ENCODE results near the gene IP6K1.
"Not testable (repeated sequence)": the region's sequence is repeated elsewhere in the genome, so short reads cannot be mapped to it uniquely, and the experiment has no call there.

Gene IP6K1

DNA sequence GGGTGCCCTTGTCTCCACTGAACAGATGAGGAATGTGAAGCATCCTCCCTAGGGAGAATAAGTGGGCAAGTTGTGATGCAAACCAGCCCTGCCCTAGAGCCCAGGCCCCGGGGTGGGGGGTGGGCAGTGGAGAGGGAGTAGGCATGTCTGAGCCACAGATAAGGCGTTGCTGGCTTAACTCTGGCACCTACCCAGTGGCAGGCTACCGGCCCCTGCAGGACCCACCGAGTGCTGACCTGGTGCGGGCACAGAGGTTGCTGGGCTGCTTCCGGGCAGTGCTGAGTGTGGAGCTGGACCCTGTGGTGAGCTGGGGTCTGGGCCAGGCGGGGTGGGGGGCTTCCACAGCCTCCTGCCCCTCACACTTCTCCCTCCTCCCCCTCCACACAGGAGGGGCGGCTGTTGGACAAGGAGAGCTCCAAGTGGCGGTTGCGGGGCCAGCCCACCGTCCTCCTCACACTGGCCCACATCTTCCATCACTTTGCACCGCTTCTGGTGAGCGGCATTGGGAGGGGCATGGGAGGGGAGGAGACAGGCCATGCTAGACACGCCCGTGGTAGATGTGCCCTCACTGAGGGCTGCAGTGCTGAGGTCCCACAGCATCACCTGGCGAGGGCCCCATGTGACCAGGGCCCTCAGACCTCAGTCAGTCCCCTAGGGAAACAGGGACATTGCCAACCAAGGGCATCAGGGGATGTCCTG lies 86.9 kb downstream of the IP6K1 start:
- Histone ChIP-seq H3K36me3 (ENCODE audit: insufficient read depth, low read length) (no peaks in the 10 kb centered on the region), H3K4me3 (ENCODE audit: low read depth, low read length) (no peak overlapping the region), H3K4me1 (ENCODE audit: control insufficient read depth, insufficient read depth, low read length, unreplicated experiment) (peaks cover 9% of the 10 kb centered on the region), H3K27me3 (ENCODE audit: insufficient read depth, low read length) (no peaks in the 10 kb centered on the region), H3K27ac (ENCODE audit: low read depth, low read length) (no peak overlapping the region), H2AFZ (ENCODE audit: low read length, unreplicated experiment) (no peak overlapping the region), H3K79me2 (ENCODE audit: control insufficient read depth, insufficient read depth, low read length, unreplicated experiment) (no peaks in the 10 kb centered on the region)

DNA sequence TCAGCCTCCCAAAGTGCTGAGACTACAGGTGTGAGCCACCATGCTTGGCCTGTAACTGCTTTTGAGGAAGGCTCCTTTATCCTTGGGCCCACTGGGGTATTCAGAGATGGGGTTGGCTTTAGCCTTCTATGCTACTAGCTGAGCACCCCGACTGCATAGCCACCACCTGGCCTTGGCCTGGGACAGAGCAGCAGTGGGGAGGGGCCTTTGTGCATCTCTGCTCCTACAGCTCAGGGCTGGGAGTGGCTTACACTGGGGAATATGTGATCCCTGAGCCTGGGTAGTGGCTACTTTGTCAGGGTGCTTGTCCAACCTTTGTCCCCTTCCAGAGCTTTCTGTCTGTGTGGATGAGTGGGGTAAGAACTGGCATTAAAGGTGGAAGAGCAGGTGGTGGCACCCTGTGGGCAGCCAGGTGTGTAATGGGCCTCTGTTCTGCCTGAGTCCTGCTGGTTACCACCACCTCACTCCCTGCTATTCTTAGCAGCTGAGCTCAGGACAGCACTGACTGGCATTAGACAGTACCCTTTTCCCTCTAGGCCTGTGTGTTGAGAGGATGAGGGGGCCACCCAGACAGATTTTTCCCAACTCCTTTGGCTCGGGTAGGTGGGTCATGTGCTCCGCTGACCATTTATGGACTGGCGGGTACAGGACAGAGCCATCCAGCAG lies 90.9 kb downstream of the IP6K1 start:
- not testable (repeated sequence) for H3K27ac ChIP-seq (ENCODE audit: low read depth, low read length); H2AFZ ChIP-seq (ENCODE audit: low read length, unreplicated experiment)

DNA sequence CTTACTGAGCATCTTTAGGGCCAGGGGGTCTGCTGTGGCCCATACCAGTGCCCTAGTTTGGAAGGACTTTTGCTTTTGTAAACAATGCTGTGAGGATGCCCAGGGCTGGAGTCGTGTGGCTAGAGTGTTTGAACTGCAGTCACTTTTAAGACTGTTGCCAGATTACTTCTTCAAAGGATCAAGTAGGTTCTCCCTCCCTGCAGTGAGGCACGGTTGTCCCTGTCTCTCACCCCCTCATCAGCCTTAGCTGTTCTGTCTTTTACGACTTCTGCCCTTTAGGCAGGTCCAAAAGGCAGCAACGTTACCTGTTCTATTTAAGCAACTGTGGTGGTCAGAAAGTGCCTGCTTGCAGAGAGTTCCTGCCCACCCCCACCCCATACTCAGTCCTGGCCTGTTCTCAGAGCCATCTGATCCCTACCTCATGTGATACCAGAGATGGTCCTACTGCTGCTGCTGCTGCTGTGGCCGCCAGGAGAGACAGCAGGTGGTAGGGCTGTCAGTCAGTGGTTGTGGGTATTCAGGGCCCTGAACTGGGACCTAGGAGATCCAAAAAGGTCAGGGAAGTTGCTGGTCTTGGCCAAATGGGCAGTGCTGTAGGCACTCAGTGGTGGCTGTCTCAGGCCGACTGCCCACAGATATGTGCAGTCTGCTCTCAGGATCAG lies 91.8 kb downstream of the IP6K1 start:
- not testable (repeated sequence) for H3K4me3 ChIP-seq (ENCODE audit: low read depth, low read length); H2AFZ ChIP-seq (ENCODE audit: low read length, unreplicated experiment); H3K79me2 ChIP-seq (ENCODE audit: control insufficient read depth, insufficient read depth, low read length, unreplicated experiment); H3K4me1 ChIP-seq (ENCODE audit: control insufficient read depth, insufficient read depth, low read length, unreplicated experiment); H3K36me3 ChIP-seq (ENCODE audit: insufficient read depth, low read length); H3K27me3 ChIP-seq (ENCODE audit: insufficient read depth, low read length); H3K27ac ChIP-seq (ENCODE audit: low read depth, low read length)

More for the DNA sequence above, 90.9 kb downstream of the IP6K1 start:
- not testable (repeated sequence) for H3K4me1 ChIP-seq (ENCODE audit: control insufficient read depth, insufficient read depth, low read length, unreplicated experiment); H3K4me3 ChIP-seq (ENCODE audit: low read depth, low read length); H3K79me2 ChIP-seq (ENCODE audit: control insufficient read depth, insufficient read depth, low read length, unreplicated experiment); H3K27me3 ChIP-seq (ENCODE audit: insufficient read depth, low read length); H3K36me3 ChIP-seq (ENCODE audit: insufficient read depth, low read length)

DNA sequence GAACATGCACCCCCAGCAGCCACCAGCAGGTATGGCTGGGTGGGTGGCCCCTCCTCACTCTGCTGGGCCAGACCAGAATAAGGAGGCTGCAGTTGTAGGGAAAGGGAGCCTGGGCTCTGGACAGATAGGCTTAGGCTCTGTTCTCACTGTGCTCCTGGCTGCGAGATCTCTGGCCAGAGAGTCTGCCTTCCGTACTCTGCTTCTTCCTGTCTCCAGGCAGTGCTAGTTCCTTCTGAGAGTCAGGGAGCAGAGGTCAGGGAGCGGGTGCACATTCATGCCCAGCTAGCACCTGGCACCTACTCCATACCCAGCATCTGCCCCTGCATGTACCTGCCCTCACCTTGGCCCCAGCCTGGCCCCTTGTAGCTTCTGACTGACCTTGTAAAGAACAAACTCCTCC lies 94.9 kb downstream of the IP6K1 start:
- H3K4me1 ChIP-seq (ENCODE audit: control insufficient read depth, insufficient read depth, low read length, unreplicated experiment); H3K36me3 ChIP-seq (ENCODE audit: insufficient read depth, low read length); H3K4me3 ChIP-seq (ENCODE audit: low read depth, low read length); H2AFZ ChIP-seq (ENCODE audit: low read length, unreplicated experiment); H3K27ac ChIP-seq (ENCODE audit: low read depth, low read length); H3K27me3 ChIP-seq (ENCODE audit: insufficient read depth, low read length); H3K79me2 ChIP-seq (ENCODE audit: control insufficient read depth, insufficient read depth, low read length, unreplicated experiment): not testable (repeated sequence)

DNA sequence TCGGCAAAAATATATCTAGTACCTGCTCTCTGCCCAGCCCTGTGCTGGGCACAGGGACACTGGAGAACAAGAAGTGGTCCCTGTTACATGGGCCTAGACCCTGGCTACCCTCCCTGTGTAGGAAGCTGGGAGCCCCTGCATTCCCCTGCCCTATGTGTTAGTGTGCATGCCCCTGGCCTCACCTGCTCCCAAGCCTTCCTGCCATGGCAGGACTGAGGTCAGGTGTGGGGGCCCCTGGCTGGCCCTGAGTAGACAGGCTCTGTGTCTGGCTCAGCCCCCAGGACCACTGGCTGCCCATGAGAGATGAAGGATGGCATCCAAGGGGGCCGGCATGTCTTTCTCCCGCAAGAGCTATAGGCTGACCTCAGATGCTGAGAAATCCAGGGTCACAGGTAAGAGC lies 95.5 kb downstream of the IP6K1 start:
- not testable (repeated sequence) for H3K4me1 ChIP-seq (ENCODE audit: control insufficient read depth, insufficient read depth, low read length, unreplicated experiment); H3K27me3 ChIP-seq (ENCODE audit: insufficient read depth, low read length); H2AFZ ChIP-seq (ENCODE audit: low read length, unreplicated experiment); H3K4me3 ChIP-seq (ENCODE audit: low read depth, low read length); H3K27ac ChIP-seq (ENCODE audit: low read depth, low read length); H3K79me2 ChIP-seq (ENCODE audit: control insufficient read depth, insufficient read depth, low read length, unreplicated experiment); H3K36me3 ChIP-seq (ENCODE audit: insufficient read depth, low read length)

DNA sequence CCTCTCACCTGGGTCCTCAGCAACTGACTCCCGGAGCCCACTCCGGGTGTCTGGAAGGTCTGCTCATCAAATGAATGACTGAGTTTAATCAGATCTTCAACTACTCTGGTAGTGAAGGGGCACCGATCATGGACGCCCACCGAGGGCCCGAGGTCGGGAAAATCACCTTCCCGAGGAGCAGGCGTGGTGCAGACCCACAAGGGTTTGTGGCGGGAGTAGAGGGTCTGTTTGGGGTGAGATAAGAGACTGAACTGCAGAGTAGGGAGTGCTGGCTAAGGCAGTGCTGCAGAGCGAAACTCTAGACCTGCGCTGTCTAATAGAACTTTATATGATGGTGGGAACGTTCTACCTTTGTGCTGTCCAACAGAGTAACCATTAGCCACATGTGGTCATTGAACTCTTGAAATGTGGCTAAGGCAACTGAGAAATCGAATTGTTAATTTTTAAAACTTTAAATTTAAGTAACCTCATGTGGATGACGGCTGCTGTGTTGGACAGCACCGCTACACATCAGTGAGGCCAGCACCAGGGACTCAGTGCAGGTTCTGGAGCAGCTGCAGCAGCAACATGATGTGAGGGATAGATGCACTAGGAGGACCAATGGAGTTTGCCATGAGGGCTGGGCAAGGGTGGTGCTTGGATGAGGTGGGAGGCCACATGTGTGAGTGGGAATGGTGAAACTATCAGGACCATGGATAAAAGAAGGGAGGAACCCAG lies 96.3 kb downstream of the IP6K1 start:
- H3K27ac ChIP-seq (ENCODE audit: low read depth, low read length); H3K27me3 ChIP-seq (ENCODE audit: insufficient read depth, low read length); H3K4me1 ChIP-seq (ENCODE audit: control insufficient read depth, insufficient read depth, low read length, unreplicated experiment); H3K36me3 ChIP-seq (ENCODE audit: insufficient read depth, low read length); H3K79me2 ChIP-seq (ENCODE audit: control insufficient read depth, insufficient read depth, low read length, unreplicated experiment): not testable (repeated sequence)
- peak overlapping the region; percentile 95 for H3K4me3 ChIP-seq (ENCODE audit: low read depth, low read length)
- peak overlapping the region; percentile 89 for H2AFZ ChIP-seq (ENCODE audit: low read length, unreplicated experiment)

DNA sequence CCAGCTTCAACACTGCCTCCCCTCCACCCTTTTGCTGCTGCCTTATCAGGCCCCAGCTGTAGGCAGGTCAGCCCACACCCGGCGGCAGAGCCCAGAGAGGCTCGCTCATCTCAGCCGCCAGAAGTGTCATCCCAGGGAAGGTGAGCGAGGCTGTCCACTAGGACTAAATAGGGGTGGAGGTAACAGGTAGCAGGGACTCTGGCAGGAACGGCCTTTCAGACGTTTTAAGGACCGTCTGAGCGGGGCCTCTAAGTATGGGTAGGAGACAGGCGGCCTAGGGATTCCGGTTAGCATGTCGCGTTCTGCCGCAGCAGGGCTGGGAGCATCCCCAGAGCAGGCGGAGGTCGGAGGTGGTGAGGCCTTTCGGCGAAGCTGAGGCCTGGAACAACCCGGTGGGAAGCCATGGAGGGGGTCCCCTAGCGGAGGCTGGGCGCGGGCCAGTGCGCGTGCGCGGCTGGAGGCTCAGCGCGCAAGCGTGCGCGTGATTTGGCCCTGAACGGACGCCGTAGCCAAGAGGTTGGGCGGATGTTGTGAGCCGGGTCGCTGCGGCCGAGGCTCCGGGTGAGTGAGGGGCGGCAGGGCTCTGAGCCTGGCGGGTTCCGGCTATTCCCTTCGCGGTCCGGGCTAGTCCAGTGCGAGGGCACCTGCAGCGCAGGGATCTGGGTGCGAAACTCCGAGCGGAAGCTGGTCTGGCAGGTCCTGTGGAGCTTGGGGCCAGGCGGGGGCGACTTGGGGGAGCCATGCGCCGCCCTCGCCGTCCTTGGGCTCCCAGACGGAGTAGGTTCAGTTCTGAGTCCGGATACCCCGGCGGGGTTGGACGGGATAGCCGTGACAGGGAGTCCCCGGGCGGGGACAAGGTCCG lies 97.1 kb downstream of the IP6K1 start, which contains the start of the genes MST1 and RNF123:
Gene MST1 (minus strand): TSS at position 429 of the 862 bp plus-strand sequence. CDS start 783 bp downstream, outside the sequence.
Gene RNF123 (plus strand): TSS at position 512 of the 862 bp plus-strand sequence. CDS start 1,609 bp downstream, outside the sequence.
- Histone ChIP-seq H3K79me2 (ENCODE audit: control insufficient read depth, insufficient read depth, low read length, unreplicated experiment) (peaks cover 8% of the 10 kb centered on the region), H3K4me1 (ENCODE audit: control insufficient read depth, insufficient read depth, low read length, unreplicated experiment) (no peaks in the 10 kb centered on the region), H3K27ac (ENCODE audit: low read depth, low read length) (0 out of 2 replicates have a peak within 1 kb of the TSS, but pooled peaks have one; percentile 7), H2AFZ (ENCODE audit: low read length, unreplicated experiment) (peak within 1 kb of the TSS; percentile 91), H3K4me3 (ENCODE audit: low read depth, low read length) (peak within 1 kb of the TSS; percentile 95), H3K27me3 (ENCODE audit: insufficient read depth, low read length) (peaks cover 3% of the 10 kb centered on the region; the same call in 1 of the 2 replicates), H3K36me3 (ENCODE audit: insufficient read depth, low read length) (no peaks in the 10 kb centered on the region)

DNA sequence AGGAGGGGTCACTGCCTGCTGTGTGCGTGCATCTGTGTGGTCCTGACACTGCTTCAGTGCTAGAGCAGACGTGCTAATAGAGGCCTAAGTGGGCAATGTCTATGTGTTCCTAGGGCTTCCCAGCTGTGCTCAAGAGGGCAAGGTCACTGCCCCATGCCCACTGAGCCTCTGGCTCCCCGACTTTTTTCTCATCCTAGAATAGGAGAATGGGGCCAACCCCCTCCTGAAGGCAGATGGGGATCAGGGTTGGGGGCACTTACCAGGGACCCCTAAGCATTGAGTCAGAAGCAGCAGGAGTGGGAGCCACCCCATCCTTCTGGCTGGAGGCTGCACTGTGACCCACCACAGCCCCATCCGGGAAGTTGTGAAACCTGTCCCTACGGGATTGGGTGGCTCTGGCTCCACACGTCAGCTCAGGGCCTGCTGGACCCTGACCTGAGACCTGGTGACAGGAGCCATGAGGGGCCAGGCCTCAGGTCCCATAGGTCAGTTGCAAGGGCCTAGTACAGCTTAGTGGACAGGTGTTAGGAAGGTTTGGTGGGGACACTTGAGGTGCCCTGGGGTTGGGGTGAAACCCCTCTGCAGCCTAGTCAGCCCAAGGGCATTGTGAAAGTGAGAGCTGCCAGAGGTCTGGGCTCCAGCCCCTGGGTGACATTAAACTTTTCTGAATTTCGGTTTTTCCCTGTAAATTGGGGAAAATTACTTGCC lies 97.8 kb downstream of the IP6K1 start:
- peak overlapping the region; percentile 91 for H2AFZ ChIP-seq (ENCODE audit: low read length, unreplicated experiment)
- not testable (repeated sequence) for H3K27me3 ChIP-seq (ENCODE audit: insufficient read depth, low read length)

DNA sequence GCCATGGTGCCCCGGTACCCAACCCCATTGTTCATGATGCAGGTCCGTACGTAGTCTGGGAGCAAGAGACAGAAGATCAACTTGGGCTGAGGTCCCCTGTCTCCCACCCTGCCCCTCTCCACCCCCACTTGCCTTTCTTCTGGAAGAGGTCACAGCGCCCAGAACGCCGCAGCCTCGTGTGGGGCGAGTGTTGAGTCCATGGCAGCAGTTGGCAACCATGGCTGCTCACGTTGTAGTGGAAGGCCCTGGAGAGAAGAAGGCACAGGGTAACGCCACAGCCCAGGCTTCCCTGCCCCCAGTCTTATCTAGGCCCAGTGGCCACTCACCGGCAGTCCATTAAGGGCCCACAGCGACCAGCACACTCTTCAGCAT lies 98.9 kb downstream of the IP6K1 start:
- not testable (repeated sequence) for H3K27me3 ChIP-seq (ENCODE audit: insufficient read depth, low read length); H3K27ac ChIP-seq (ENCODE audit: low read depth, low read length); H2AFZ ChIP-seq (ENCODE audit: low read length, unreplicated experiment); H3K79me2 ChIP-seq (ENCODE audit: control insufficient read depth, insufficient read depth, low read length, unreplicated experiment); H3K4me1 ChIP-seq (ENCODE audit: control insufficient read depth, insufficient read depth, low read length, unreplicated experiment); H3K36me3 ChIP-seq (ENCODE audit: insufficient read depth, low read length); H3K4me3 ChIP-seq (ENCODE audit: low read depth, low read length)

More for the DNA sequence above, 97.8 kb downstream of the IP6K1 start:
- not testable (repeated sequence) for H3K27ac ChIP-seq (ENCODE audit: low read depth, low read length); H3K4me1 ChIP-seq (ENCODE audit: control insufficient read depth, insufficient read depth, low read length, unreplicated experiment); H3K79me2 ChIP-seq (ENCODE audit: control insufficient read depth, insufficient read depth, low read length, unreplicated experiment); H3K36me3 ChIP-seq (ENCODE audit: insufficient read depth, low read length)
- H3K4me3 ChIP-seq (ENCODE audit: low read depth, low read length) = peak overlapping the region; percentile 95

All from ACC112 (cell line).